NCI-H526 treated with DMSO at 0.1 percent for 48 hours (cell line): Measurements from ENCODE around the gene OPRM1.
"Not testable (repeated sequence)": the region's sequence is repeated elsewhere in the genome, so short reads cannot be mapped to it uniquely, and the experiment has no call there.

Experiments used
- DNase-seq: peaks from one replicate; lab custom pipeline; 2025; lab: John Stamatoyannopoulos, UW

Gene OPRM1

GRCh38 chr6:154241061-154241460 is 202.0 kb downstream of the OPRM1 start:
- DNase-seq: not testable (repeated sequence)

GRCh38 chr6:154241581-154241980 is 202.5 kb downstream of the OPRM1 start:
- DNase-seq: no peak

DNA sequence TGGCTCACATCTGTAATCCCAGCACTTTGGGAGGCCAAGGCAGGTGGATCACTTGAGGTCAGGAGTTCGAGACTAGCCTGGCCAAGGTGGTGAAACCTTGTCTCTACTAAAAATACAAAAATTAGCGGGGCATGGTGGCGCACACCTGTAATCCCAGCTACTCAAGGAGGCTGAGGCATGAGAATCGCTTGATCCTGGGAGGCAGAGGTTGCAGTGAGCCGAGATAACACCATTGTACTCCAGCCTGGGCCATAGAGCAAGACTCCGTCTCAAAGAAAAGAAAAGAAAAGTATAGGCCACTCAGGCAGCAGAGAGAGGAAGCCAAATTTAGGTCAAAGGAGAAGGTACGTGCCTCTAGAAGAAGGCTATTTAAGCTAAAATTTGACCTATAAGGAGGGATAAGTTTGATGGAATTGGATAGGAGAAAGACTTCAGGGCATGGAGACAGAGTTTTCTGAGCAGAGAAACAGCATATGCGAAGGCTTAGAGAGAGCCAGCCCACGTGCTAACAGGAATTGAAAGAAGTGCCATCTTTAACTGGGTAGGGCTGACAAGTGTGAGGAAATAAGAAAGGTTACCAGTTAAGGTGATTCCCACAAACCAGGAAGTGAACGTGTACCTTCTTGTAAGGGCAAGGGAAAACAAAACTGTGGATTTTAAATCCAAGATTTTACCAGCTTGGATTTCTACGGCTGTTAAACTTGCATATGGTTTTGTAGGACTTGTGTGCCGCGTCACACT is 203.7 kb downstream of the OPRM1 start:
- DNase-seq: no peak

GRCh38 chr6:154243793-154244750 is 205.0 kb downstream of the OPRM1 start:
- DNase-seq: no peak

DNA sequence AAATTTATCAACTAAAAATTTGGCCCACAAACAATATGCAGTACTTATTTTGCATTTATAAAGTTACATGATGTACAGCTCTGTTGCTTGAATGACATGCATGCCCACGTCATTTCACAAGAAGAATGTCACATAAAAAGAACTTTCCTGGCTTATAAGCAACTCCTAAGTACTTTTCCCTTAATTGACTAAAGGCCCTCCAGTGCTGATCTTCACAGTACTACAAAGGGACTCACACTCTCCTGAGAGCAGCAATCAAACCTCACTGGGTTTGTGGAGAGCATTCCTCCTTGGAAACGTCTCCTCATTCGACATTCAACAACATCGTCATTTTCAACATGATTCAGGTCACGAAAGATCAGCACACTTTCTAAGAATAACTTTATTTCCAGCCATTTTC is 206.5 kb downstream of the OPRM1 start:
- DNase-seq: no peak

- peak; percentile 80 for DNase-seq
These were observed 207.7 kb downstream of the OPRM1 start for GRCh38 chr6:154246723-154247118.

- DNase-seq: peak; percentile 80
These were observed 208.2 kb downstream of the OPRM1 start for GRCh38 chr6:154247119-154247861.

- no peak for DNase-seq
These were observed 210.7 kb downstream of the OPRM1 start for GRCh38 chr6:154249499-154250298.

DNA sequence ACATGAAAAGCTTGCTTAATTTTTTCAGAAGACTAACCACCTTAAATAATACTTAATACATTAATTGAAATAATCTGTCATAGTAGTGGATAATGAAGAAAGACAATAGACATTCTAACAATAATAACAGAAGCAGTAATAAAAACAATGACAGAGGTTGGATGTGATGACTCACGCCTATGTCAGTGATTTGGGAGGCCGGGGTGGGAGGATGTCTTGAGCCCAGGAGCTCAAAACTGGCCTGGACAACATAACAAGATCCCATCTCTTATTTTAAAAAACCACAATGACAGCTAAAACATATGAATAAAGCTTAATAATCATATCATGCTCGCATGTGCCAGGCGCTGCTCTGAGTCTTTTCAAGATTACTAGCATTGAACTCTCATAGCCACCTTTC is 212.1 kb downstream of the OPRM1 start:
- no peak for DNase-seq

DNA sequence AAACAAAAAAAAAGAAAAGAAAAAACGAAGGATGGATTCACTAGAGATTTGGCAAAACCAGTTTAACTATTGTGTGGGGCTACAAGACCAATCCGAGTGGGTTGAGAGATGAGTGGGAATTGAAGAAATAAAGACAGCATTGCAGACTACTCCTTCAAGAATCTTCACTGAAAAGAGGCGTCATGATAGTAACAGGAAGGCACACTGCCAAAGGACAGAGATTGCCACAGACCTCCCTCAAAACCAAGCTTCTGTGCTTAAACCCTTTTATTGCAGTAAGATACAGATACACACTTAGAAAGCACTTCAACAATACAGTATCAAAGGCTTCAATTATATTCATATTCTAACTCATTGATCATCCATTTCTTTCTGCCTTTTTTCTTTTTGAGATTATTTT is 213.6 kb downstream of the OPRM1 start:
- no peak for DNase-seq

GRCh38 chr6:154257067-154257466 is 218.0 kb downstream of the OPRM1 start:
- no peak for DNase-seq

- DNase-seq: no peak
These were observed 219.2 kb downstream of the OPRM1 start for GRCh38 chr6:154258064-154258757.

- no peak for DNase-seq
These were observed 222.8 kb downstream of the OPRM1 start for GRCh38 chr6:154261688-154262397.

DNA sequence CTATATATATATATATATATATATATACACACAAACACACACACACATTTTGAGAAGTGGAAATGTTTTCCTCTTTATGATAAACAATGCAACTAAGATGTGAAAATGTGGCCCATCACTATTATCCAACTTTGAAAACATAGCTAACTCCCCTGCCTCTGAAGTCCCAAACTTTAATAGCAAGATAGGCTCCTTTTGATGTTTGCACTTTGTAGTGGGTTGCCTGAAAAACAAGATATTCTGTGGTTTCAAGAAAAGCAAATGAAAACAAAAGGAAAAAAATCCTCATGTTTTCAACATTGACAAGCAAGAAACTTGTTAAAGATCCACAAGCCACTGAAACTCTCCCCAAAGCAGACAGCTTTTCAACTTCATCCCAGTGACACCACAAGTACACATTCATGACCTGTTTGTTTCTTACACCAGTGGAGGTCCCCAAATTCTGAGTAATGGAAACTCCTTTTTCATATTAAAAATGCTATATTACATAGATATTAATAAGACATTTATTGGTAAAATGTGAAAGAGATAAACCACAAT is 227.6 kb downstream of the OPRM1 start:
- no peak for DNase-seq

DNA sequence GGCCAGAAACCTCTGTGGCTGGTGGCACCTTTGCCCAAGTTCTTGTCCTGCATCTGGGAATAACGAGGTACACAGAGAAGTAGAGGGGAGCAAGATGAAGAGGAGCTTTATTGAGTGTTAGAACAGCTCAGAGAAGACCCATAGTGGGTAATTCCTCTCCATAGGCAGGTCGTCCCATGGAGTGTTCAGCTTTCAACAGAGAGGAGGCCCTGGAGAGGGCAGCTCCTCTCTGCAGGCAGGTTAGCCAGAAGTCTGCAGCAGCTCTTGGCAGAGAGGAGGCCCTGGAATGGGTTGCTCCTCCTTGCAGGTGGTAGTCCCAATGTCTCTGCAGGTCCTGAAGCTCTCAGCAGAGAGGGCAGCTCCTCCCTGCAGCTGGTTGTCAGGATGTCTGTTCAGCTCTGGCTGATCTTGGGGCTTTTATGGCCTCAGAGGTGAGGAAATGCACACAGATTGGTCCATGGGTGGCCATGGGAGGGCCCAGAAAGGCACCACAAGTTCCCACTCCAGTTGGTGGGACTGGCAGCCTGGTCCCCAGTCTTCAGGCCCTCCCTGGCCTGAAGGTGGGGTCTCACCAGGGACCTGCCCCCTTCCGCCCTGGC is 228.6 kb downstream of the OPRM1 start:
- no peak for DNase-seq

DNA sequence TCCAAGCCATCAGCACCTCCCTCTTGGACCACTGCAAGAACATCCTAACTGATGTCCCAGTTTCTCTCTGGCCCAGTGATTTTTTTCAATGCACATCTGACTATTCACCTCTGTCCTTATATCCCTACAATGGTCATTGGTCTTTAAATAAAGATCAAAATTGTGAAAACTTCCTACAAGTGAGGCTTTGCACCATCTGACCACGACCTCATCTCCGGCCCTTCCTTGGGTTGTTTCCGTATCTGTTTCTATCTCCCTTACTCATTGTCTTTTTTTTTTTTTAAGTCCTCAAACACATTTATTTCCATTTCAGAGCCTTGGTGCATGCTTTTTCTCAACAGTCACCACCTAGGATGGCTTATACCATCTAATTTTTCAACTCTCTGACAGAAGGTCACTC is 229.4 kb downstream of the OPRM1 start:
- DNase-seq: no peak

DNA sequence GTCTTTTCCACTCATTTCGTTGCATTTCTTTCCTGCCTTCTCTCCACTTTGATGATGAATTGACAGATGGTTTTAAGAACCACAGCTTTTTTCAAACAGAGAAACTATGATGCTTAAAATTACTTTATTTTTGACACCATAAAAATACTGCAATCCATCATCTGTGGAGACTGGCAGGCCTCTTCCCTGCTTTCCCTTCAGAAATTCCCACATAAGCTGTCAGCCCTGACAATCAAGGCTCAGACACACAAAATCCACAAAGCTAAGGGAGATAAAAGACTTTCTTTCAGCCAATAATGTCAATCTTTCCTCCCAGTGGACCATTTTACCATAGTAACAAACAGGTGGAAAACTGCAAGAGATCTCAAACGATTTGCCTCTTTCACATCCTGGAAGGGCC is 235.1 kb downstream of the OPRM1 start:
- no peak for DNase-seq

DNA sequence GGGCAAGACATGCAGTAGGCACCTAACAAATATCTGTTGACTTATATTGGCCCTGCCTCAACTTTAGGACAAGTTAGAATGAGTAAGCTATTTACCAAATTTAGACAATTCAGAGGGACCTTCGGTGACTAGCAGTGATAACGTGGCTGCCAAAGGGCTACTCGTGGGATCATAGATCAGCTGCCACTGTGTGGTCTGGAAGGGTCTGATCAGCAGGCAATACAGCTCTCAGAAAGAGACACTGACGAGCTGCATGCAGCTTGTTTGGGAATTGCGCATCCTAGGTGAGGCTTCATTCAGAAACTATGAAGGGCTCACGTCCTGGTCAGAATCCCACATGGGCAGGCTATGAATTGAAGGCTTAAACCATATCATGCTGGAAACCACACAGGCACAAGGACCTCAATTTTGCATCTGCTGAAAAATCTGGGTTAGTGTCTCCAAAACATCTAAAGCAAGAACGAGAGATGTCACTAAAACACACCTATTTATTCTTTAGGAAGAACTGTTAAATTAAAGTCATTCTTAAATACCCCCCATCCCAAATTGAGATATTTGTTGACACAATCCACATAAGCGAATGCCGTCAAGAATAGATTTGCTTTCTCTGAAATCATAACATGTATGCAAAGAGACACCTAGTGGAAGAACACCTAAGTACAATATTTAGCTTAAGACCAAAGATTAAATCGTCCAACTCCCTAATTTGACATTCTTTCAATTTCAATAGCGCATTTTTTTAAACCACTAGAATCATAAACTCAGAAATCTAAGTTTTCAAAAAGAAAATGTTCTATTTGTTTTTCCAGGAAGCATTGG is 238.0 kb downstream of the OPRM1 start:
- peak; percentile 41 for DNase-seq

- DNase-seq: no peak
These were observed 238.6 kb downstream of the OPRM1 start for GRCh38 chr6:154277629-154278017.
